Testis (tissue), 2 donors: Measurements from ENCODE around the gene CCDC39.

ENCODE experiments used
- CTCF ChIP-seq, 3 experiments: fragments of 450-650 bp in 2 of 3; fragments of 200-600 bp in 1 of 3; sonication (generic) in 1 of 3; IDR thresholded peaks; one replicate each; pipeline ENCODE4 v1.5.1; 2016 to 2019; ENCODE audit warnings: antibody characterized with exemption in 3 of 3, mild to moderate bottlenecking in 2 of 3, moderate library complexity in 1 of 3
- POLR2A ChIP-seq: fragments of 450-650 bp; IDR thresholded peaks from one replicate; pipeline ENCODE4 v1.6.1; 2017; ENCODE audit warnings: antibody characterized with exemption, mild to moderate bottlenecking, moderate library complexity

GRCh38 chr3:180590396-180590795 lies 88.9 kb downstream of the CCDC39 start:
- TF ChIP-seq CTCF (IDR thresholded peaks at IDR 0.05), result no peak
- TF ChIP-seq POLR2A, result no peak
